Activated CD8-positive, alpha-beta T cell treated with anti-CD3 and anti-CD28 coated beads for 36 hours (primary cell): ENCODE data around the gene CHL1. TPM values are rescaled to one million over a fixed set of nuclear protein-coding genes. Genes with fewer than 3 reads are reported as not detected.

Experiments used
- ATAC-seq: fragments of 200-7000 bp; cut with Tn5 transposase; one replicate; pipeline ENCODE4 v1.10.0; 2021; ENCODE audit warnings: mild to moderate bottlenecking, moderate library complexity
- CTCF ChIA-PET: fragments of 350-600 bp; sonication (Branson Sonifier 250); formaldehyde crosslinking; loops from one replicate; lab custom pipeline; 2021; ENCODE audit warnings: antibody characterized with exemption; lab: Charles Lee
- POLR2A ChIA-PET: fragments of 350-600 bp; sonication (Branson Sonifier 250); formaldehyde crosslinking; loops from one replicate; lab custom pipeline; 2021; ENCODE audit warnings: antibody characterized with exemption; lab: Charles Lee
- DNase-seq: peaks from one replicate; pipeline ENCODE4 v3.0.0-alpha.2; 2020
- H3K27ac Mint-ChIP-seq: one replicate; pipeline ENCODE4 v1.8.0; 2021; ENCODE audit warnings: mild to moderate bottlenecking, mixed read lengths
- H3K27me3 Mint-ChIP-seq: one replicate; pipeline ENCODE4 v1.8.0; 2021; ENCODE audit warnings: mixed read lengths
- H3K36me3 Mint-ChIP-seq: one replicate; pipeline ENCODE4 v1.8.0; 2021; ENCODE audit warnings: low read depth, mixed read lengths
- H3K4me1 Mint-ChIP-seq: one replicate; pipeline ENCODE4 v1.8.0; 2021; ENCODE audit warnings: low read depth, mixed read lengths
- H3K4me3 Mint-ChIP-seq: one replicate; pipeline ENCODE4 v1.8.0; 2021; ENCODE audit warnings: mild to moderate bottlenecking, moderate library complexity, mixed read lengths
- H3K9me3 Mint-ChIP-seq: one replicate; pipeline ENCODE4 v1.8.0; 2021; ENCODE audit warnings: mixed read lengths
- intact Hi-C: fragments of 100-400 bp; cut with micrococcal nuclease; formaldehyde crosslinking; loops from one replicate; pipeline ENCODE4 v1.10.0; 2022
- total RNA-seq, 2 experiments: library from RNA; stranded (reverse); gene quantifications; one replicate each; pipeline ENCODE4 v1.2.3, GENCODE V29; 2021
- TF ChIP-seq, protein P1 (sequence below): fragments of 200-600 bp; IDR thresholded peaks from one replicate; pipeline ENCODE4 v1.8.0; 2022; ENCODE audit warnings: antibody characterized with exemption, mild to moderate bottlenecking

The CHL1 gene
- total RNA-seq, 2 experiments from 2014 or later: not detected

- POLR2A ChIA-PET: no interaction called here
- DNase-seq: no peak
- Mint-ChIP-seq H3K27ac (no peak overlapping the region), H3K4me1 (no peaks in the 10 kb centered on the region), H3K36me3 (no peaks in the 10 kb centered on the region), H3K9me3 (peaks cover 4% of the 10 kb centered on the region), H3K27me3 (no peaks in the 10 kb centered on the region), H3K4me3 (no peak overlapping the region)
- TF ChIP-seq, protein P1, sequence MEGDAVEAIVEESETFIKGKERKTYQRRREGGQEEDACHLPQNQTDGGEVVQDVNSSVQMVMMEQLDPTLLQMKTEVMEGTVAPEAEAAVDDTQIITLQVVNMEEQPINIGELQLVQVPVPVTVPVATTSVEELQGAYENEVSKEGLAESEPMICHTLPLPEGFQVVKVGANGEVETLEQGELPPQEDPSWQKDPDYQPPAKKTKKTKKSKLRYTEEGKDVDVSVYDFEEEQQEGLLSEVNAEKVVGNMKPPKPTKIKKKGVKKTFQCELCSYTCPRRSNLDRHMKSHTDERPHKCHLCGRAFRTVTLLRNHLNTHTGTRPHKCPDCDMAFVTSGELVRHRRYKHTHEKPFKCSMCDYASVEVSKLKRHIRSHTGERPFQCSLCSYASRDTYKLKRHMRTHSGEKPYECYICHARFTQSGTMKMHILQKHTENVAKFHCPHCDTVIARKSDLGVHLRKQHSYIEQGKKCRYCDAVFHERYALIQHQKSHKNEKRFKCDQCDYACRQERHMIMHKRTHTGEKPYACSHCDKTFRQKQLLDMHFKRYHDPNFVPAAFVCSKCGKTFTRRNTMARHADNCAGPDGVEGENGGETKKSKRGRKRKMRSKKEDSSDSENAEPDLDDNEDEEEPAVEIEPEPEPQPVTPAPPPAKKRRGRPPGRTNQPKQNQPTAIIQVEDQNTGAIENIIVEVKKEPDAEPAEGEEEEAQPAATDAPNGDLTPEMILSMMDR: no peak
- no peak for ATAC-seq
- intact Hi-C loops: no loop called here
- CTCF ChIA-PET: interaction anchor here (0.5 kb wide), 1 partner anchor 1173 kb away, joined by 3 read pairs; no protein-coding TSS in a partner anchor
Measured at GRCh38 chr3:278300-279064, 81.9 kb downstream of the CHL1 start.

DNA sequence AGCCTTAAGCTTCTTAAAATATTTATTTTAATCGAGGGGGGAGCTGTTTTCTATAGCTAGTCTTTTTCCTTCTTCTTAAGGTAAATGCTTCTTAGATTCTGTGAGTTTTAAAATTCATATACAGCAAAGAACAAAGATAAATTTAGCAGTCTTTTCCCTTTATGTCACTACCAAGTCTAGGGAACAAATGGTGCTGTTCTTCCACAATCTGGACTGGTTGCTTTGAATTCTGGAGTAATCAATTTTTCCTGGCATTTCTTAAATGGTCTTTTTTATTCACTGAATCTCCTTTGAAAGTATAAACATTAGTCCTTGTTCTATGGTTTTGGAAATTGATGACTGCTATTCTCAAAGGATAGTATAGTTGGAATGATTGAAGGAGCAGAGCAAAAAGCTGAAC is 82.8 kb downstream of the CHL1 start:
- TF ChIP-seq, protein P1: no peak
- POLR2A ChIA-PET: no interaction called here
- CTCF ChIA-PET: interaction anchor here (0.5 kb wide), 1 partner anchor 1172 kb away, joined by 3 read pairs; no protein-coding TSS in a partner anchor
- no peak overlapping the region for H3K4me3 Mint-ChIP-seq
- DNase-seq (no peak), ATAC-seq (no peak)
- no peaks in the 10 kb centered on the region for H3K27me3 Mint-ChIP-seq
- H3K4me1 Mint-ChIP-seq: no peaks in the 10 kb centered on the region
- peaks cover 4% of the 10 kb centered on the region for H3K9me3 Mint-ChIP-seq
- intact Hi-C loops: no loop called here
- H3K27ac Mint-ChIP-seq: no peak overlapping the region
- no peaks in the 10 kb centered on the region for H3K36me3 Mint-ChIP-seq

DNA sequence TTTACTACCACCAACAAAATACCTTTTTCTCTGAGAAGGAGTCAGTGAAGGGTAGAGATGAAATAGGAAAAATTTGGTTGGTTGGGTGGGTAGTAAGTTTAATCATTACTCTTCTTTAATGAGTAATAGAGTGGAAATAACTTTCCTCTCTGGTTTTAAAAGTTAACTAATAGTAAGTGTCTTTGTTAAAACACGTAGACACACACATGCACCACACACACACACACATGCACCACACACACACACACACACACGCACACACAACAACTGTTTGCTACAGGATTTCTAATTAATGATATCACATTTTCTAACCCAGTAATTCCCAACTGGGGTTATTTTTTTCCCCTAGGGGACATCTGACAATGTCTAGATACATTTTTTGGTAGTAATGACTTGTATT is 84.1 kb downstream of the CHL1 start:
- H3K36me3 Mint-ChIP-seq: no peaks in the 10 kb centered on the region
- H3K9me3 Mint-ChIP-seq: peaks cover 4% of the 10 kb centered on the region
- TF ChIP-seq, protein P1: no peak
- POLR2A ChIA-PET: no interaction called here
- DNase-seq (no peak), ATAC-seq (no peak)
- no peak overlapping the region for H3K4me3 Mint-ChIP-seq
- no peaks in the 10 kb centered on the region for H3K4me1 Mint-ChIP-seq
- no peak overlapping the region for H3K27ac Mint-ChIP-seq
- H3K27me3 Mint-ChIP-seq: no peaks in the 10 kb centered on the region
- intact Hi-C loops: no loop called here
- CTCF ChIA-PET: no interaction called here

DNA sequence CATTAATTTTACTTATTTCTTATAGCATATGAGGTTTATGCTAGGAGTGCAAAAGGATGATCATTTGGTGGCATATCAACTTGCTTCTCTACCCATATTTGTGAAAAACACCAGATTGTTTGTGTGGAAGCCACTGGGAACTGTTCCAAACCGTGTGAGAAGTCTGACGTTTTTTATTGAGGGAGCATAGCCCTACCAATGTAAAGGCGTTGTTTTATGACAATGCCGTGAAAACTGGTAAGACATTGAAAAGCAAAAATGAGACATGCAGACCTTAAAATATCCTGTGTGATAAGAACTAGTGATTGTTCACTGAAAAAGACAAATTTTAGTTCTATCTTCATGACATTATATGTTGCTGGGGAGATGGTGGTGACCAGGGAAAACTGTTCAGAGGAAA is 87.8 kb downstream of the CHL1 start:
- POLR2A ChIA-PET: no interaction called here
- Mint-ChIP-seq H3K4me1 (no peaks in the 10 kb centered on the region), H3K27me3 (no peaks in the 10 kb centered on the region), H3K4me3 (no peak overlapping the region), H3K36me3 (no peaks in the 10 kb centered on the region), H3K27ac (no peak overlapping the region), H3K9me3 (peaks cover 7% of the 10 kb centered on the region)
- ATAC-seq (no peak), DNase-seq (no peak)
- CTCF ChIA-PET: no interaction called here
- TF ChIP-seq, protein P1: no peak
- intact Hi-C loops: no loop called here

GRCh38 chr3:288417-288816 is 91.9 kb downstream of the CHL1 start:
- ChIA-PET POLR2A (no interaction called here), CTCF (no interaction called here)
- Mint-ChIP-seq H3K27me3 (no peaks in the 10 kb centered on the region), H3K27ac (no peak overlapping the region), H3K36me3 (no peaks in the 10 kb centered on the region), H3K4me3 (no peak overlapping the region), H3K9me3 (peaks cover 2% of the 10 kb centered on the region), H3K4me1 (no peaks in the 10 kb centered on the region)
- TF ChIP-seq, protein P1: no peak
- intact Hi-C loops: no loop called here
- DNase-seq: no peak
- ATAC-seq: no peak
